HCT116 (cell line): ENCODE data around the gene SEMA6D. TPM values are rescaled to one million over a fixed set of nuclear protein-coding genes. Genes with fewer than 3 reads are reported as not detected.

Source experiments
- ATAC-seq: fragments of 200-7000 bp; cut with Tn5 transposase; 2 replicates; pipeline ENCODE4 v1.9.1; 2020; ENCODE audit warnings: mild to moderate bottlenecking, moderate library complexity
- BruUV-seq: library from RNA; stranded (reverse); fragments of 400-500 nt; replicated peaks from 2 replicates; lab custom pipeline; 2021; lab: Mats Ljungman, UMichigan
- CTCF ChIA-PET: fragments of 300-600 bp; sonication (Branson Sonifier 250); formaldehyde crosslinking; loops from one replicate; lab custom pipeline; 2021; ENCODE audit warnings: antibody characterized with exemption; lab: Charles Lee
- POLR2A ChIA-PET: fragments of 300-600, 350-600 bp; sonication (Branson Sonifier 250); formaldehyde crosslinking; loops from one replicate; lab custom pipeline; 2021; ENCODE audit warnings: antibody characterized with exemption; lab: Charles Lee
- RAD21 ChIA-PET, 2 experiments: fragments of 300-600 bp; sonication (Branson Sonifier 250); formaldehyde crosslinking; loops; one replicate each; lab custom pipeline; 2023; ENCODE audit warnings: low total read pairs in 2 of 2; ENCODE audit not compliant: uncharacterized antibody in 2 of 2, unreplicated experiment in 2 of 2, low non-redundant PET in 1 of 2; lab: Charles Lee
- DNase-seq: peaks from one replicate; pipeline ENCODE4 v3.0.0-alpha.2; 2010; ENCODE audit warnings: low read depth, low spot score
- H2AFZ ChIP-seq: fragments of 200-600 bp; shearing (Covaris generic), sonication (generic); 2 replicates; pipeline ENCODE4 v1.6.1; 2017; ENCODE audit warnings: low read depth, mixed run types, mixed read lengths, antibody characterized with exemption, low read length; ENCODE audit not compliant: poor library complexity, severe bottlenecking
- H3K27ac ChIP-seq: 2 replicates; pipeline ENCODE4 v1.5.1; 2012; ENCODE audit warnings: low read depth, low read length
- H3K27me3 ChIP-seq: fragments of 200-600 bp; sonication (generic); 2 replicates; pipeline ENCODE4 v1.6.1; 2016; ENCODE audit warnings: mixed run types, low read length, mixed read lengths; ENCODE audit not compliant: insufficient read depth
- H3K36me3 ChIP-seq, 2 experiments: fragments of 200-500 bp in 1 of 2; fragments of 200-600 bp in 1 of 2; sonication (Bioruptor generic) in 1 of 2; sonication (generic) in 1 of 2; 2 replicates each; pipeline versions ENCODE4 v1.5.1 to v1.6.1; 2014 to 2016; ENCODE audit warnings: low read length in 2 of 2, inconsistent platforms in 1 of 2, mixed read lengths in 1 of 2, mixed run types in 1 of 2; ENCODE audit not compliant: insufficient read depth in 2 of 2, control insufficient read depth in 1 of 2
- H3K4me1 ChIP-seq, 2 experiments: fragments of 200-600 bp in 1 of 2; sonication (generic) in 1 of 2; 2 replicates each; pipeline versions ENCODE4 v1.5.1 to v1.6.1; 2012 to 2017; ENCODE audit warnings: low read length in 2 of 2, inconsistent platforms in 1 of 2, mild to moderate bottlenecking in 1 of 2, mixed read lengths in 1 of 2, mixed run types in 1 of 2, moderate library complexity in 1 of 2; ENCODE audit not compliant: insufficient read depth in 2 of 2, control insufficient read depth in 1 of 2
- H3K4me2 ChIP-seq: fragments of 200-600 bp; sonication (generic); 2 replicates; pipeline ENCODE4 v1.6.1; 2017; ENCODE audit warnings: mixed run types, low read length, mixed read lengths
- H3K4me3 ChIP-seq, 2 experiments: fragments of 200-600 bp in 1 of 2; sonication (generic) in 1 of 2; replicated peaks in 1 of 2; 2 replicates each; pipeline ENCODE4 v1.5.1; 2011 to 2016; ENCODE audit warnings: low read length in 2 of 2, control low read depth in 1 of 2, low read depth in 1 of 2, mild to moderate bottlenecking in 1 of 2, mixed read lengths in 1 of 2, mixed run types in 1 of 2
- H3K79me2 ChIP-seq: fragments of 200-600 bp; sonication (generic); 2 replicates; pipeline ENCODE4 v1.6.1; 2017; ENCODE audit warnings: mild to moderate bottlenecking, mixed run types, low read length, moderate library complexity, mixed read lengths; ENCODE audit not compliant: insufficient read depth
- H3K9ac ChIP-seq: fragments of 200-600 bp; sonication (generic); 2 replicates; pipeline ENCODE4 v1.6.1; 2016; ENCODE audit warnings: low read length, mixed read lengths
- H3K9me2 ChIP-seq: fragments of 200-600 bp; sonication (generic), shearing (Covaris generic); 2 replicates; pipeline ENCODE4 v1.6.1; 2017; ENCODE audit warnings: mixed run types, mild to moderate bottlenecking, moderate library complexity; ENCODE audit not compliant: insufficient read depth
- H3K9me3 ChIP-seq, 2 experiments: fragments of 200-500 bp in 1 of 2; fragments of 200-600 bp in 1 of 2; sonication (Bioruptor generic) in 1 of 2; sonication (generic) in 1 of 2; 2 replicates each; pipeline ENCODE4 v1.6.1; 2014 to 2017; ENCODE audit warnings: low read length in 2 of 2, mixed read lengths in 2 of 2, inconsistent platforms in 1 of 2, low read depth in 1 of 2, mild to moderate bottlenecking in 1 of 2, mixed run types in 1 of 2, moderate library complexity in 1 of 2; ENCODE audit not compliant: control insufficient read depth in 1 of 2, insufficient read depth in 1 of 2
- H4K20me1 ChIP-seq: fragments of 200-600 bp; sonication (generic), shearing (Covaris generic); 2 replicates; pipeline ENCODE4 v1.6.1; 2017; ENCODE audit warnings: mixed run types, mild to moderate bottlenecking, moderate library complexity; ENCODE audit not compliant: insufficient read depth
- ATF3 ChIP-seq: IDR thresholded peaks from 2 replicates; pipeline ENCODE4 v1.6.1; 2012
- CBX3 ChIP-seq: IDR thresholded peaks from 2 replicates; pipeline ENCODE4 v1.6.1; 2012; ENCODE audit warnings: low read depth
- CTCF ChIP-seq, 3 experiments: fragments of 200-600 bp in 1 of 3; sonication (generic) in 1 of 3; IDR thresholded peaks in 2 of 3; conservative IDR thresholded peaks in 1 of 3; 2 replicates each; pipeline ENCODE4 v1.5.1; 2012 to 2017; ENCODE audit warnings: low read depth in 2 of 3, low read length in 2 of 3, antibody characterized with exemption in 1 of 3, borderline replicate concordance in 1 of 3, control low read depth in 1 of 3, mild to moderate bottlenecking in 1 of 3, mixed read lengths in 1 of 3, mixed run types in 1 of 3, moderate library complexity in 1 of 3; ENCODE audit not compliant: insufficient read depth in 1 of 3
- EGR1 ChIP-seq: IDR thresholded peaks from 2 replicates; pipeline ENCODE4 v1.6.1; 2012; ENCODE audit warnings: low read depth
- ELF1 ChIP-seq: IDR thresholded peaks from 2 replicates; pipeline ENCODE4 v1.6.1; 2012; ENCODE audit warnings: low read depth, borderline replicate concordance
- EZH2 ChIP-seq: fragments of 200-600 bp; sonication (generic); IDR thresholded peaks from 2 replicates; pipeline ENCODE4 v1.6.1; 2017; ENCODE audit warnings: antibody characterized with exemption, mixed run types
- EZH2phosphoT487 ChIP-seq: fragments of 200-600 bp; IDR thresholded peaks from 2 replicates; pipeline ENCODE4 v1.6.1; 2018; ENCODE audit warnings: antibody characterized with exemption, borderline replicate concordance
- FOSL1 ChIP-seq: IDR thresholded peaks from 2 replicates; pipeline ENCODE4 v1.6.1; 2012; ENCODE audit warnings: low read depth
- JUND ChIP-seq: IDR thresholded peaks from 2 replicates; pipeline ENCODE4 v1.6.1; 2012
- MAX ChIP-seq: IDR thresholded peaks from 2 replicates; pipeline ENCODE4 v1.6.1; 2012
- POLR2A ChIP-seq: IDR thresholded peaks from 2 replicates; pipeline ENCODE4 v1.7.0; 2011; ENCODE audit warnings: borderline replicate concordance; ENCODE audit not compliant: insufficient read depth, insufficient read length; ENCODE audit errors: extremely low read depth
- POLR2AphosphoS5 ChIP-seq: IDR thresholded peaks from 2 replicates; pipeline ENCODE4 v1.6.1; 2011; ENCODE audit warnings: mild to moderate bottlenecking, low read depth, low read length, moderate library complexity
- RAD21 ChIP-seq: IDR thresholded peaks from 2 replicates; pipeline ENCODE4 v1.6.1; 2012; ENCODE audit warnings: low read depth, mild to moderate bottlenecking
- REST ChIP-seq: IDR thresholded peaks from 2 replicates; pipeline ENCODE4 v1.6.1; 2012; ENCODE audit warnings: low read depth
- SP1 ChIP-seq: IDR thresholded peaks from 2 replicates; pipeline ENCODE4 v1.6.1; 2012; ENCODE audit warnings: low read depth
- SRF ChIP-seq: IDR thresholded peaks from 2 replicates; pipeline ENCODE4 v1.6.1; 2012; ENCODE audit warnings: low read depth
- YY1 ChIP-seq: IDR thresholded peaks from 2 replicates; pipeline ENCODE4 v1.6.1; 2011; ENCODE audit warnings: low read length, low read depth, moderate library complexity, mild to moderate bottlenecking; ENCODE audit not compliant: insufficient replicate concordance; ENCODE audit errors: extremely low read depth
- ZBTB33 ChIP-seq: IDR thresholded peaks from 2 replicates; pipeline ENCODE4 v1.6.1; 2011; ENCODE audit warnings: mild to moderate bottlenecking, low read length, moderate library complexity; ENCODE audit not compliant: insufficient replicate concordance; ENCODE audit errors: extremely low read depth
- ZFX ChIP-seq: fragments of 450-650 bp; IDR thresholded peaks from 2 replicates; pipeline ENCODE4 v1.6.1; 2017
- ZNF274 ChIP-seq: fragments of 200-500 bp; sonication (Bioruptor generic); IDR thresholded peaks from 2 replicates; pipeline ENCODE4 v1.6.1; 2014; ENCODE audit warnings: mild to moderate bottlenecking, low read depth, low read length, inconsistent platforms
- intact Hi-C: fragments of 100-400 bp; cut with micrococcal nuclease; formaldehyde crosslinking; loops from 2 replicates; pipeline ENCODE4 v1.10.0; 2022
- total RNA-seq: library from RNA; stranded (reverse); gene quantifications from one replicate; pipeline ENCODE4 v1.2.1, GENCODE V29; 2021; ENCODE audit not compliant: unreplicated experiment

Gene SEMA6D
- total RNA-seq, 1 experiment from 2014 or later = 0.02 TPM

- Histone ChIP-seq H3K9me2 (no peaks in the 10 kb centered on the region), H3K27me3 (no peaks in the 10 kb centered on the region), H3K4me2 (no peak overlapping the region), H3K4me1 (no peaks in the 10 kb centered on the region), H4K20me1 (no peaks in the 10 kb centered on the region), H3K27ac (no peak overlapping the region), H3K79me2 (no peaks in the 10 kb centered on the region), H2AFZ (no peak overlapping the region), H3K36me3 (no peaks in the 10 kb centered on the region; a peak in 1 of 4 replicates), H3K9me3 (peaks cover 15 to 44% of the 10 kb centered on the region in 2 experiments; a peak in 2 of 4 replicates), H3K9ac (no peak overlapping the region), H3K4me3 (no peak overlapping the region)
- CTCF ChIA-PET = no interaction called here
- POLR2A ChIA-PET = no interaction called here
- intact Hi-C loops = no loop called here
- DNase-seq (no peak), ATAC-seq (no peak)
- TF ChIP-seq POLR2AphosphoS5 (no peak), POLR2A (no peak), MAX (no peak), SRF (no peak), JUND (no peak), ELF1 (no peak), EGR1 (no peak), SP1 (no peak), ATF3 (no peak), REST (no peak), ZFX (no peak), RAD21 (no peak), EZH2 (no peak), CTCF (IDR thresholded peaks at IDR 0.05 in 2 of 3, conservative IDR thresholded peaks at IDR 0.05 in 1 of 3; ENCODE audit: borderline replicate concordance in 1 of 3, insufficient read depth in 1 of 3, low read depth in 2 of 3, low read length in 2 of 3) (no peak), YY1 (no peak), CBX3 (no peak), EZH2phosphoT487 (no peak), FOSL1 (no peak), ZNF274 (no peak), ZBTB33 (no peak)
- no TSS peak for BruUV-seq
- RAD21 ChIA-PET = no interaction called here
Observed at GRCh38 chr15:47764666-47765065, 47.4 kb downstream of the SEMA6D start.
